ENCODE measurements around the gene CLMP. TPM values are rescaled to one million over a fixed set of nuclear protein-coding genes. Genes with fewer than 3 reads are reported as not detected.

The CLMP gene
- total RNA-seq, 1 experiment from 2014 or later: not detected

DNA sequence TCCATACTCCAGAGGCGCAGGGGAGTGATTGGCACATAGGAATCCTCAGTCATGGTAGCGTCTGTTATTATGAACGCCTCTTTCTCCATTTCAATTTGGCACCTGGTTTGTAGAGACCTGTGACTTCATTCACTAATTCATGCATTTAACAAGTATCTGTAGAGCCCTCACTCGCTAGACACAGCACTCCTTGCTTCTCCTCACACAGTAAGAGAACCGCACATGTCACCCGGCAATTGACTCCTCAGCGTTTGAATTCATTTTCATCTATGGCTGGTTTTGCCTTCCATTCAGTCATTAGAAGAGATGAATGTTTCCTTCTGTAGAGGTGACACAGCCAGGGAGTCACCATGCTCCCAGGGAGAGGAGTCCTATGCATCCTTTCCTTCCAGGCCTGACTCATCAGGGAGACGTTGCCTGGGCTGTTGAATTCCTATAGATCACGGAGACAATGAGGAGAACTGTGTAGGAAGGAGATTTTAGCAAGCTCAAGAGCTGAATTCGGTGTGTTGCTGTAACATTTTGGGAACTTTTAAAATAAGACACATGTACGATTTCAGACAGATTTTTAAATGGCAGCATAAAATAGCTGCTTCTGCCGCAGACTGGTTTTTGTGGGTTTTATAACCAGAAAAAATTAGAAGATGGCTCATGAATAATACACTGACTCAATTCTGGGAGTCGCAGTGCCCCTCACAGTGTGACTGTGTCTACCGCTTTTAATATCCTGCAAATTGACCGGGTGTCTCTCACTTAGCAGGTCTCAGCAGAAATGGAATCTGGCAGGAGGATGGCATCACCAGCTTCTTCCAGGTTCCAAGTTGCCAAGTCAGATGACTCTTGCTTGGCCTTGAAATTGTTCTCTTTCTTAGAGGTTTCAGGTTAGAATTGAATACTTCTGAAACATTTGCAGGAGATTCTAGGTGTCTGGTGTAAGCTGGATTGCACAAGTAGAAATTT is 44.4 kb upstream of the CLMP start:
- TF ChIP-seq, protein P1, sequence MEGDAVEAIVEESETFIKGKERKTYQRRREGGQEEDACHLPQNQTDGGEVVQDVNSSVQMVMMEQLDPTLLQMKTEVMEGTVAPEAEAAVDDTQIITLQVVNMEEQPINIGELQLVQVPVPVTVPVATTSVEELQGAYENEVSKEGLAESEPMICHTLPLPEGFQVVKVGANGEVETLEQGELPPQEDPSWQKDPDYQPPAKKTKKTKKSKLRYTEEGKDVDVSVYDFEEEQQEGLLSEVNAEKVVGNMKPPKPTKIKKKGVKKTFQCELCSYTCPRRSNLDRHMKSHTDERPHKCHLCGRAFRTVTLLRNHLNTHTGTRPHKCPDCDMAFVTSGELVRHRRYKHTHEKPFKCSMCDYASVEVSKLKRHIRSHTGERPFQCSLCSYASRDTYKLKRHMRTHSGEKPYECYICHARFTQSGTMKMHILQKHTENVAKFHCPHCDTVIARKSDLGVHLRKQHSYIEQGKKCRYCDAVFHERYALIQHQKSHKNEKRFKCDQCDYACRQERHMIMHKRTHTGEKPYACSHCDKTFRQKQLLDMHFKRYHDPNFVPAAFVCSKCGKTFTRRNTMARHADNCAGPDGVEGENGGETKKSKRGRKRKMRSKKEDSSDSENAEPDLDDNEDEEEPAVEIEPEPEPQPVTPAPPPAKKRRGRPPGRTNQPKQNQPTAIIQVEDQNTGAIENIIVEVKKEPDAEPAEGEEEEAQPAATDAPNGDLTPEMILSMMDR (IDR thresholded peaks at IDR 0.05; ENCODE audit: unreplicated experiment): no peak
- Mint-ChIP-seq H3K4me3 (ENCODE audit: low read depth, unreplicated experiment) (no peak overlapping the region), H3K27me3 (ENCODE audit: unreplicated experiment) (no peaks in the 10 kb centered on the region), H3K4me1 (ENCODE audit: low read depth, unreplicated experiment) (no peaks in the 10 kb centered on the region), H3K27ac (ENCODE audit: unreplicated experiment) (no peak overlapping the region), H3K9me3 (ENCODE audit: low read depth, unreplicated experiment) (no peaks in the 10 kb centered on the region), H3K36me3 (ENCODE audit: insufficient read depth, unreplicated experiment) (no peaks in the 10 kb centered on the region)
- intact Hi-C loops (cut with micrococcal nuclease; ENCODE audit: unreplicated experiment): no loop called here
- CTCF ChIA-PET: no interaction called here
- no peak for DNase-seq
- no TSS peak for BruUV-seq (replicated peaks)

DNA sequence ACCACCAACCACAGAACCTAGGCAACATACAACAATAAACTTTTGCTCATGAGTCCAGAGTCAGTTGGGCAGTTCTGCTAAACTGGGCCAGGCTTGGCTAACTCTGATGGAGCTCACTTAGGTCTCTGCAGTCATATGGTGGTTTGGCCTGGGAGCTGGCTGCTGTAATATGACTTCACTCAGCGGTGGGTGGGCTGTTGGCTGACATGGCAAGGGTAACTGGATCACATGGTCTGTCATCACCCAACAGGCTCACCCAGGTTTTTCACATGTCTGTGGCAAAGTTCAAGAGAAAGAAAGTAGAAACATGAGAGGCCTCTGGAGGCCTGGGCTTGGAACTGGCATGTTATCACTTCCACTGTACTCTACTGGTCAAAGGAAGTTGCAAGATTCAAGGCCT is 43.2 kb upstream of the CLMP start:
- CTCF ChIA-PET: no interaction called here
- no peak for DNase-seq
- Mint-ChIP-seq H3K27me3 (ENCODE audit: unreplicated experiment) (no peaks in the 10 kb centered on the region), H3K4me1 (ENCODE audit: low read depth, unreplicated experiment) (no peaks in the 10 kb centered on the region), H3K36me3 (ENCODE audit: insufficient read depth, unreplicated experiment) (no peaks in the 10 kb centered on the region), H3K9me3 (ENCODE audit: low read depth, unreplicated experiment) (no peaks in the 10 kb centered on the region), H3K4me3 (ENCODE audit: low read depth, unreplicated experiment) (no peak overlapping the region), H3K27ac (ENCODE audit: unreplicated experiment) (no peak overlapping the region)
- TF ChIP-seq, protein P1 (IDR thresholded peaks at IDR 0.05; ENCODE audit: unreplicated experiment): no peak
- intact Hi-C loops (cut with micrococcal nuclease; ENCODE audit: unreplicated experiment): no loop called here
- no TSS peak for BruUV-seq (replicated peaks)

DNA sequence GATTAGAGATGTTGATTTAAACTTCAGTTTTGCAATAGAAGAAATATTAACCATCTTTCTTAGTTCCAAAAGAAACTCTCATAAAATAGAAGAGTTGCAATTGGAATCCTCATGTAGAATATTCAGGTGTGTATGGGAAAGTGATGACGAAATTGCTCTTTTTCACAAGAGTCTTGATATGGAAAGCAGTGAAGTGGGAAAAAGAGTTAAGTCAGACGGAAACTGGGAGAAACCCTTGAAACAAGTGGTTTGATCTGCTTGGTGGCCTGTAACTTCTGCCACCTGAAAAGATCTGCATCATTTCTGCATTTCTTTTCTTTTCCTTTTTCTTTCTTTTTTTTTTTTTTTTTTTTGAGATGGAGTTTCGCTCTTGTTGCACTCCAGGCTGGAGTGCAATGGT is 41.8 kb upstream of the CLMP start:
- no peak for DNase-seq
- Mint-ChIP-seq H3K4me3 (ENCODE audit: low read depth, unreplicated experiment) (no peak overlapping the region), H3K4me1 (ENCODE audit: low read depth, unreplicated experiment) (no peaks in the 10 kb centered on the region), H3K9me3 (ENCODE audit: low read depth, unreplicated experiment) (no peaks in the 10 kb centered on the region), H3K27ac (ENCODE audit: unreplicated experiment) (no peak overlapping the region), H3K27me3 (ENCODE audit: unreplicated experiment) (peaks cover 2% of the 10 kb centered on the region), H3K36me3 (ENCODE audit: insufficient read depth, unreplicated experiment) (no peaks in the 10 kb centered on the region)
- no TSS peak for BruUV-seq (replicated peaks)
- CTCF ChIA-PET: no interaction called here
- intact Hi-C loops (cut with micrococcal nuclease; ENCODE audit: unreplicated experiment): no loop called here
- TF ChIP-seq, protein P1 (IDR thresholded peaks at IDR 0.05; ENCODE audit: unreplicated experiment): no peak

DNA sequence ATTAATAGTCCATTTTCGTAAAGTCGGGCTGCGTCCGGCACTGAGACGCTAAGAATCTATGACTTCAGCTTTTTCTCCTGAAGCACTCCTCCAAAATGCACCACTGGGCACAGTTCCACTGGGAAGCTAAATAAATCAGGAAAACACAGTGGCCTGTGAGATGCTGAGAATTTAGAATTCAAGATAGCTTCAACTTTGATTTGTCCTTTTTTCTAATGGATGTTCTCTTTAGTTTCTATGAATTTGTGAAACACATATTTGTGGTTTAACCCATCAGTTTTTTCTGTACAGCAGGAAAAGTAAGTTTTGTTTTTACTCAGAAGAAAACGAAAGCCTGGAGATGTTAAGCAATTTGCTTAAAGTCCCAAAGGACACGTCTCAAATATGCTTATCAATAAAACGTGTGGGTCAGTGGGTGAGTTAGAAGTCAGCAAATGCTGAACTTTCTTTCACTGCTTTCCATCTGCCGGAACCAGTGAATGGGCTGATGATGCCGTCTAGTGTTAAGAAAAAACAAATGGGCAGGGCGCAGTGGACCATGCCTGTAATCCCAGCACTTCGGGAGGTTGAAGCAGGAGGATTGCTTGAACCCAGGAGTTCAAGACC is 40.7 kb upstream of the CLMP start:
- no peak for DNase-seq
- Mint-ChIP-seq H3K9me3 (ENCODE audit: low read depth, unreplicated experiment) (no peaks in the 10 kb centered on the region), H3K27ac (ENCODE audit: unreplicated experiment) (no peak overlapping the region), H3K27me3 (ENCODE audit: unreplicated experiment) (peaks cover 13% of the 10 kb centered on the region), H3K36me3 (ENCODE audit: insufficient read depth, unreplicated experiment) (no peaks in the 10 kb centered on the region), H3K4me1 (ENCODE audit: low read depth, unreplicated experiment) (no peaks in the 10 kb centered on the region), H3K4me3 (ENCODE audit: low read depth, unreplicated experiment) (no peak overlapping the region)
- intact Hi-C loops (cut with micrococcal nuclease; ENCODE audit: unreplicated experiment): no loop called here
- BruUV-seq (replicated peaks): no TSS peak
- CTCF ChIA-PET: no interaction called here
- TF ChIP-seq, protein P1 (IDR thresholded peaks at IDR 0.05; ENCODE audit: unreplicated experiment): no peak

Measured in Calu3 (cell line).